ENCODE results near the gene HS3ST5. TPM values are rescaled to one million over a fixed set of nuclear protein-coding genes. Genes with fewer than 3 reads are reported as not detected.
"Not testable (repeated sequence)": the region's sequence is repeated elsewhere in the genome, so short reads cannot be mapped to it uniquely, and the experiment has no call there.

HS3ST5 gene
- total RNA-seq, 1 donor from 2014 or later, result 0.11 TPM

DNA sequence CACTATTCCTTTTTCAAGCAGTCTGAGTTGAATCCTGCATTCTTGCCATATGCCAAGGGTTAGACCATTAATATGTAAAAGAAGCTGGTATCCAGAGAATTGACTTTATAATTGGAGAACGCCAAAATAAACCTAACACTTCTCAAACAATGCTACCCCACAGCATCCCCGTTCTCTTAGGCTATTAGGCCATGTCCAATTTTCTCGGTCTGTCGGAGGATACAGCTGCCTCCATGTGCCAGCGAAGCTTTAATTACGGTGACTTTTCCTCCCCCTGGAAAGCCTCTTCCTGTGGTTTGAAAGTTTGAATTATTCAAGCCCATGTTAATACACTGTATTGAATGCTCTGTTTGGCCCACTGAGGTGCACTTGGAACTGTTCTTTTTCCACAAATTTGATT is 60.5 kb downstream of the HS3ST5 start:
- no peak for DNase-seq (ENCODE audit: low spot score)
- intact Hi-C loops (cut with DNase I), result no loop called here

DNA sequence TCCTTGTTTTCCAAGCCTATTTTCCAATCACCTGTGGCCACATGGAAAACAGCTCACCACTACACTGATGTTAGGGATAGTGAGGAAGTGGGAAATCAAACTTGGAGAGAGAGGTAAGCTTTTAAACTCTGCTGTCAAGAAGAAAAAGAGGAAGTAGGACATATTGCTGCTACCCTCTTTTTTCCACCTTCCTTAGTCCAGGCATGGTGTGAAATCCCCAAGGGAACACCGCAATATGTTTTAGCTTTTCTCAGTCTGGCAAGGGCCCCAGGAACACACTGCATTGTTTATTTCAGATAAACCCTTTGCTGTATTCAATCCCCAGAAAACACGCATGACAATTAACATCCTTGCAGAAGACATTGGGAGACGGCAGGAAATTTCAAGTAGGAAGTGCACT is 61.3 kb downstream of the HS3ST5 start:
- no peak for DNase-seq (ENCODE audit: low spot score)
- intact Hi-C loops (cut with DNase I), result no loop called here

DNA sequence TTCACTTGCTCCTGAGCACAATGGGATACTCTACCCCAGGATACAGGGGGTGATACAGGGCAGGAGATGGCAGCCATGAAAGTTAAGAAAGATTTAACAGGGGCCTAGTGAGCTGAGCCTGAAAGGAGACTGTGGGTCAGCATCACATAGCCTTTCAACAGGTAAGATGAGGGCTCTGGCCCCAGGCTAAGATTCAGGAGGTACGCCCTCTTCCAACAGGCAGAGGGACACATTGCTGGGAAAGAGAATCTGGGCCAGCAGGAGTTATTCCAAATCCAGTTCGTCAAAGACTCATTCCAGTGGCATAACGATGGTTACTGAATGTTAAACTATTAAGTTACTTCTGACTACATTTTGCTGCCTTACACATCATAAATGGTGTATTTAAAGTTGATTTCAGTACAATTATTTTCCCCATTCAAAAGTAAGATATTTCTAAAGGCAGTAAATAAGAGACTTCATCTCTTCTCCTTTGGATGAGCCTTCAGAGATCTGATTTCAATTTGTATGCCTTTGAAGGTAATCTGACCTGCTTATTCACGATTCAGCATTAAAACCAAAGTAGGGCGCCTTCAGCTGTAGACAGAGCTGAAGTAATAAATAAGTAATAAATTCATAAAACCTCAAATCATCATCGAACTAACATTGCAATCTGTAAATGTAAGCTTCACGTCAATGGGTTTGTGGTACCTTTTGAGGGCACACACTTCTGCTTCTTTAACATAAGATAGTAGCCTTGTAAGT is 62.4 kb downstream of the HS3ST5 start:
- intact Hi-C loops (cut with DNase I), result no loop called here
- no peak for DNase-seq (ENCODE audit: low spot score)

DNA sequence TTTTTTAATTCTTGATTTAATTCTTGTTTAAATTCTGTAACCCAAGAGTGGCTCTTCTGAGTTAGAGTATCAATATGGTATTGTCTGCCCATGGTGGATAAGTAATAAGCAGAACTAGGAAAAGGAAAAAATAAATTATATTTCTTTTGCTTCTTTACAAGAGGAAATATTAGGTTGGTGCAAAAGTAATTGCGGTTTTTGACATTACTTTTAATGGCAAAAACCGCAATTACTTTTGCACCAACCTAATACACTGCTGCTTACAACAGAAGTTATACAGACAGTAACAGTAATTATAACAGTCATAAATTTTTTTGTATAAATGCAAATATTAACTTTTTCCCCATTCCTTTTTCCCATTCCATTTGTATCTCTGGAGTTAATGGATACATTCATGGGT is 65.6 kb downstream of the HS3ST5 start:
- intact Hi-C loops (cut with DNase I), result no loop called here
- DNase-seq (ENCODE audit: low spot score), result no peak

DNA sequence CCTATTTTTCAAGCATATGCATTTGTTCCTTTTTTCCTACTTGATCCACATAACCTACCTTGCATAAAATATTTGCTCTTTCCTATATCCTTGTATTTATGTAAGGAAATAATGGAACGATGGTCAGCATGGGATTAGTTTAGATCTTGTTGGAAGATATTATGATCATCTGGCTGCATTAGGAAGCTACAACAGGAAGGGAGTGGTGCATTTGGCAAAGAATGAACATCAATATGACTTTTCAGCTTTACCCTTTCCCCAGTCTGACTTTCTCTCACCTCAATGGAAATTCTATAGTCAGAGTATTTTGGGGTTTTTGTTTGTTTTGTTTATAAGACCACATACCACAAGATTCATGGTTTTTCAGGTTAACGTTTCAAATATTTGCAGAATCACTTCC is 66.0 kb downstream of the HS3ST5 start:
- intact Hi-C loops (cut with DNase I), result no loop called here
- DNase-seq (ENCODE audit: low spot score), result no peak

DNA sequence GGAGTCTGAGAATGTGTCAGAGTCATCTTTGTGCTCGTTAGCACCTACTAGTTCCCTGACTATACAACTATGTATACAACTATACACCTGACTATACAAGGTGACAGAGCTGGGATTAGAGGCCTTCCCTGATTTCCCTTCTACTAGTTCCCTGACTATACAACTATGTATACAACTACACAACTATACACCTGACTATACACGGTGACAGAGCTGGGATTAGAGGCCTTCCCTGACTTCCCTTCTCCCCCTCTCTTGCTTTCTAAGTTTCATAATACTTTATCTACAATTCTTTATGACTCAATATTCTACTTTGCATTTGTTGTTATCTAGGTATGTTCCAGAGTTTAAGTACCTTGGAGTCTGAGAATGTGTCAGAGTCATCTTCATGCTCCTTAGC is 68.0 kb downstream of the HS3ST5 start:
- intact Hi-C loops (cut with DNase I), result no loop called here
- no peak for DNase-seq (ENCODE audit: low spot score)

DNA sequence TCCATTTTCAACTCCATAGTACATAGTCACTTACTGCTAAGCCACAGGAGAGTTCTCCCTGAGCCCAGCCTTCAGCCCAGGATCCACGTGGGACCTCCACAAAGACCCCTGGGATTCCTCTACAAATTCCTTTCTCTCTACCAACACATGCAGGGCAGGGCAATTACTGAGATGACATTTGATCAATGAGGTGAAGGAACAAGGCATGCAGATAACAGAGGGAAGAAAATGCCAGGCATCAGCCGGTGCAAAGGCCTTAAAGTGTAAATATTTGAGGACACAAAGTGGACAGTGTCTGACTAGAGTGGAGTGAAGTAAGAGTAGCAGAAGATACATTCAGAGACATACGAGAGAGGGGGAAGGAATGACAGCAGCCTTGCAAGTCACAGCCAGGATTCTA is 70.2 kb downstream of the HS3ST5 start:
- intact Hi-C loops (cut with DNase I), result no loop called here
- DNase-seq (ENCODE audit: low spot score), result no peak

DNA sequence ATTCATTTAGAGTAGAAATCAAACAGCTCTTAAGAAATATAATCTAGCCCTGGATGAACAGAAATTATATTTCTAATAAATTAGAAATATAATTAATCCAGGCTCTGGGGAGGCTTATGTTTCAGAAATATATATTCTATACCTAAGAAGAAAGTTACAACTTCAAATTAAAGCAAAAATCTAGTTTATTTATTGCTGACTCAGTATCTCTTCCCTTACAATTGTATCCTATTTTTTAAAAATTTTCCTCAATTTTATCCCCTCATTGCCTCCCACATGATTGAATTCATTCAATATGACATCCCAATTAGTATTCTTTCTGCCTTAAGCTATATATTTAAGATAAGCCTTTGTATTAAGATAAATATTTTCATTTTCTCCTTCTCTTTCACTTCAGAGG is 71.4 kb downstream of the HS3ST5 start:
- intact Hi-C loops (cut with DNase I), result no loop called here
- DNase-seq (ENCODE audit: low spot score), result no peak

DNA sequence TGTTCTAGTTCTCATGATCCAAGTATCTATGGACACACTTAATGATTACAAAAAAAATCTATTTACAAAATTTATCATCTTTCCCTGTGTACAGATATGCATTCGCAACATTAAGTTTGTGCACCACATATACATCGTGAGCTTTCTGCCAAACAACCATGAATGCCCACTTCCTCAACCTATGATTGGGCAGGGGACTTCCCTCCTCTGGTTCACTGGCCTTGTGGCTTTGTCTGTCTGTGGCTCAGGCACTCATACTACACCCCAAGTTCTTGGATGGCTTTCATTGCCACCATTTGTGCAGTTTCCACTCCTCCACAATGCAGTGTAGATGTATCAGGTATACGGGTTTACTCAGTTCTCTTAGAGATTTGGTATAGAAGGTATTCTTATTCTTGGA is 74.9 kb downstream of the HS3ST5 start:
- intact Hi-C loops (cut with DNase I), result no loop called here
- DNase-seq (ENCODE audit: low spot score), result no peak

DNA sequence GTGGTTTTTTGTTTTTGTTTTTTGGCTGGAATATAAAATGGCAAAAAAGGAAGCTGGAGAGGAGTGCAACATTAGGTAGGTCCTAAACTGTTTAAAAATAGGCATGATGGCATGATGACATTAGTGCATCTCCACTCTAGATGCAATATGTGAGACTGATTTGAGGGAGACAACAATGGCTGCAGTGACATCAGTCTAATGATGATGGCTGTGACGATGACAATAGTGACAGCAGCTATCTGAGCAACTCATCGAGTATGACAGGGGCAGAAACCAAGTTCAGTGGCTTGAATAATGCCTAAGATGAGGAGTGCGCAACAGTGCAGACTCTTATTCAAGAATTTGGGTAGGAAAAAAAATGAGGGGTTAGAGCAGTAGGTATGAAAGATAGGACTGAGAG is 82.0 kb downstream of the HS3ST5 start:
- no peak for DNase-seq (ENCODE audit: low spot score)
- intact Hi-C loops (cut with DNase I), result no loop called here

DNA sequence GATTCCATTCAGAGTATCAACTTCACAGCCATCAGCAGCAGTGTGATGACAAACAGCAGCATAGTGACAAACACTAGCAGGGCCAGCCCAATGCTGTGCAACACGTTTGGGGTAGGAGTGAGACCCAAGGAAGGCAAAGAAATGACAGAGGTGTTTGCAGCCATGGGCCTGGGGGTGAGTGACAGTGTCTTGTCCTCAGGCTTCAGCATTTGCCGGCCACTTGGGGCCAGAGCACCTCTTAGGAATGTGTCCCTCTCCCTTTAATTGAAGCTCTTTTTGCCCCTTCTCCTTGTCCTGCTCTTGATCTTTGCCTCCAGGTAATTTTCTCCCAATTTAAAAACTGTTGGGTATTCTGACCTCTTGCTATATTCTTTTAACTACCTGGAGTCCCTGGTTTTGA is 84.4 kb downstream of the HS3ST5 start:
- DNase-seq (ENCODE audit: low spot score), result no peak
- intact Hi-C loops (cut with DNase I), result no loop called here

DNA sequence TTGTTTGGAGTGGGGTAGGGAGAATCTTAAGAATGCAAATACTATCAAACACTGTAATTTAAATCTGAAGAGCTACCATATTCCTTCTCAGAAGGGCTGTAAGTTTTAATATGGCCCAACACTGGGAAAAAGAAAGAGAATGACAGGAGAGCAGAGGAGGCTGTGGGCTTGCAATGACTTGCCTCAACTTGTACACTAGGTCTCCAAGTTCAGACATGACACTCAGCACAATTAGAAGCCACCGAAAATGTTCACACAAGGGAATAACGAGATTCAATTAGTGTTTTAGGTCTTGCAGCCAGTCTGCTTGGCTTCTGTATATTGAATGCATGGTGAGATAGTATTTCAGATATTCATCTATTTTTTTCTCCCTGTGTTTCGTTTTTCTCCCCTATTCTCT is 89.4 kb downstream of the HS3ST5 start:
- intact Hi-C loops (cut with DNase I), result no loop called here
- no peak for DNase-seq (ENCODE audit: low spot score)

DNA sequence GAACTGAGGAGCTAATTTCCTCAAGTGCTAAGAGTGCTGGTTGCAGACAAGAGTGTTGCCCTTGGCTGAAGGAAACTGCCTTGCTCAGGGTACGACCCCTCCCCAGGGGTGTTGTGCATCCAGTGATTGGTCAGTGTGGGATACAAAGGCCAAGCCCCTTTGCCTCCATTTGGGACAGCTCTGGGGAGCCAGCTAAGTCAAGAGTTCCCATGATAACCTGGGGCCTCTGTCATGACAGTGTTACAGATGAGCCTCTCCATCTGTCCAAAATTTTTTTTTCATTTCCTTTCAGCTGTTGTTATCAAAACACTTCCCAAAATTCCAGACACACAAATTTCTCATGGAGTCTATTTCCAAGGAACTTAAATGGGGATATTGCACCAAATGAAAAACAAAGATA is 93.3 kb downstream of the HS3ST5 start:
- DNase-seq (ENCODE audit: low spot score), result no peak
- intact Hi-C loops (cut with DNase I), result no loop called here

DNA sequence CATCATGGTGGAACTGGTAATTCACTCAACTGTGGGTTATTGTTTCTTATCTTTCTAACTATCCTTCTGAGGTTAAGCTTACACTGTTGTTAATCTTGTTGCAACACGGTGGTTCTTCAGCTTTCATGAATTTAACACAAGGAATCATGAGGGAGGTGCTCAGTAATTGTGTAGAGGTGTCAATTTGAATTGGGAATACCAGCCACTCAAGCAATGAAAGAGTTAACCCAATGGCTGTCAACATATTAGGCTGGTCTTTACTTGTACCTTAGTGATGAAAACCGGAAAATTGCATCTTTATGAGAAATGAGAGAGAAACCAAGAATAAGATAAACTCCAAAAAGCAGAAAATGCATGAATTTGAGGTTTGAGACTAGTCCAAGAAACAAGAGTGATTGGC is 95.7 kb downstream of the HS3ST5 start:
- intact Hi-C loops (cut with DNase I), result no loop called here
- no peak for DNase-seq (ENCODE audit: low spot score)

DNA sequence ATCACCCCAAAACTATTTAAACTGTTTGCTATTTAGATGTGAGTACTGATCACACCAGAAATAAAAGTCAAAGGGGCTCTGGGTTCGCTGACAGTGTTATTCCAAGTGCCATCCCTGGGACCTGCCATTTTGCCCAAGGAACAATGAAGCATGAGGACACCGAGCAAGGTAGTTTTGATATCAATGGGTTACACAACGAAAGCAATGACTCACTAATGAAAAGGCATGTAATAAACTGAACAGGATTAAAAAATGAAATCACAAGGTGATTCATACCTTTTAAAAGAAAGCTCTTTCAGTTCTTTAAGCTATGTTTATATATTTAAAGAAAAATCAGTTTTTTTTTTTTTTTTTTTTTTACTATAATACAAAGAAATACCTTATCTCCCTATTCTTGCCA is 102.0 kb downstream of the HS3ST5 start:
- no peak for DNase-seq (ENCODE audit: low spot score)
- intact Hi-C loops (cut with DNase I), result no loop called here

DNA sequence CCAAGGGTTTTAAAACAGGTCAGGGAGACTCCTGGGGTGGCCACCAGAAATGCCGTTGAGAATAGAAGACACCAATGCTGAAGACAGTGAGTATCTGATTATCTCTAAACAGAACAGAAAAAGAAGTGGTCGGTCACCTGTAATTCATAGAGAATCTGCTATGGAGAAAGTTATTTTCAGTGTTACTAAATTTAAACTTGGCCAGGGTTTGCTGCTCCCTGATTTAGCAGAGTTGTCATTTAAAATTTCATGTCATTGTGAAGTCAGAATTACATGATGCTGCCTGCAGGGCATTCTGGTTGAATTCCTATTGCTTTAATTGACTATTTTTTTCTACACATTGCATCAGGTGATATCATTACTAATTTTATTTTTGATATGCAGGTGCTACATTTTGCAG is 114.1 kb downstream of the HS3ST5 start:
- intact Hi-C loops (cut with DNase I), result no loop called here
- no peak for DNase-seq (ENCODE audit: low spot score)

DNA sequence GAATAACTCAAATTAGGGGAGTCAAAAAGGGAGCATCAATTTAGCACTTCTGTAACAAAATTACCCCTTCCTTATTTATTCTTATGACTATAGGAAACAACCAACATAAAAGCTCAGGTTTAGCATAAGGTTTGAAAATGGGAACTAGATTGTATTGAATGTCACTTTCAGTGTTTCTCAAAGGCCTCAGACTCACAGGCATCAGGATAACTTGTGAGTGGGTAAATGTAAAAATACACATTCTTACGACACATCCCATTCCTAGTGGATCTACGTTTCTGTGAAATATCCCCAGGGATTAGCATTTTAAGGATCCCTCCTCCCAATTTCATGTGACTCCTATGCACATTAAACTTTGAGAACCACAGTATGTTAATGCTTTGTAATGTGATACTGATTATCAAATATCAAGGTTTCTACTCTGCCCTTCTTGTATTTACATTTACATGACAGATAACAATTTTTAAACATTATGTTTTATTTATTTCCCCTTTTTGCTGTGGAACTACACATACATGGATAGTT is 114.8 kb downstream of the HS3ST5 start:
- DNase-seq (ENCODE audit: low spot score), result no peak
- intact Hi-C loops (cut with DNase I), result no loop called here

DNA sequence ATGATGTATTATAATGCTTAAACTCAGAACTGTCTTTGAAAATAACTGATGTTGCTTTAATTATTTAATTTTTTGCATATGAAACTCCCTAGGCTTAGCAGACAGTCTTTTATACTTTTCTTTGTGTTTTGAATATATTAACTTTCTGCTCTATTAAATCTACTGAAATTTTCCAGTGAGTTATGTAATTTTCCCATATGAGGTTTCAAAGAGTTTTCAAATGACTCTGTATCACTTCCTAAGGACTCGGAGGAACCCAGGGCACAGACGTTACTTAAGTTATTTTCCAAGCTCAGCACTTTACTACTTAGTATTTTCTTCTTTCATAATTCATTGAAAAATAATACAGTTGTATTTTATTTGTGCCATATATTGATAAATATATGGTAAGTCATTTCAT is 122.6 kb downstream of the HS3ST5 start:
- intact Hi-C loops (cut with DNase I), result no loop called here

DNA sequence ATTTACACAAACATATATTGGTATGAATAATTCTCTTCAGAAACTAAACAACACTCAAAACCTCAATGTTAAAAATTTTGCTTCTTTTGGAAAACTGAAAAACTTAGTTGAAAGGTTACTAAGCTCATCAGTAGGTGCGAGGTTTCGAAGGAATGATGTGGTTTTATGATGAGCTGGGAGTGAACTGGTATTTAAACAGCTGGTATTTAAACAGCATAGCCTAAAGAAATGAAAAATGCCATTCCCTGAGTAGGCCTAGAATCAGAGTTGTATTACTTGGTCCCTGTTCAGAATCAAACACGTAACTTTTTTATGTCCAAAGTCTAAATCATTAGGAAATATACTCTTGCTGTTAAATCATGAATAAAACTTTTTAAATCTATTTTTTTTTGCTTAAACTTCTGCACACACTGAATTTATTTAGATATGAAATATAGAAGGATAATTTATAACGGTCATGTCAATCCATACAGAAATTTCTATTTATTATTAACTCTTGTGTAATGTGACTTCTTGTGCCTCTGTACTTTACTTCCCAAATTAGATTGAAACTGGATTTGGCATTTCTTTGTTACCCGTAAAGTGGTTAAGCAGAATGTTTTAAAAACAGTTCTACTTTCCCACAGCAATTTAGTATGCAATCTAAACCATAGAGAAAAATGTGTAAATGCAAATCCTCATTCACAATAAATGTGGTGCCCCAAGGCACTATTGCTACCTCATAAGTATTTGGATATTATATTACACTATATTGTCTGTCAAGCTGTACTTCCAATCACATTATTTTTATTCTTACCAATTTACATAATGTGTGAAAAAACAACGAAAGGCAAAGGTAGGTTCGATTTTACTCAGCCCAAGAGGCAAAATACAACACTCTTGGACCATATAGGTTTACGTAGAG is 124.1 kb downstream of the HS3ST5 start:
- intact Hi-C loops (cut with DNase I), result no loop called here
- no peak for DNase-seq (ENCODE audit: low spot score)

More for the DNA sequence above, 122.6 kb downstream of the HS3ST5 start:
- DNase-seq (ENCODE audit: low spot score), result no peak

DNA sequence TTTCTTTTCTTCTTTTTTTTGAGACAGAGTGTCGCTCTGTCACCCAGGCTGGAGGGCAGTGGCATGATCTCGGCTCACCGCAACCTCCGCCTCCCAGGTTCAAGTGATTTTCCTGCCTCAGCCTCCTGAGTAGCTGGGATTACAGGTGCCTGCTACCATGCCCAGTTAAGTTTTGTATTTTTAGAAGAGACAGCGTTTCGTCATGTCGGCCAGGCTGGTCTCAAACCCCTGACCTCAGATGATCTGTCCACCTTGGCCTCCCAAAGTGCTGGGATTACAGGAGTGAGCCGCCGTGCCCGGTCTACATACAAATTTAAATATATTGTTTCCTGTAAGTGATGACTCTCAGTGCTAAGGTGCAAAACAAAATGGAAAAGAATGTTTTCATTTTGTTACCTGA is 124.8 kb downstream of the HS3ST5 start:
- DNase-seq (ENCODE audit: low spot score); intact Hi-C loops (cut with DNase I): not testable (repeated sequence)

Measured in cardiac septum (tissue), 1 donor.